Astrocyte of the cerebellum (primary cell): ENCODE results near the gene FPR1.

ENCODE experiments used
- DNase-seq: peaks from one replicate; pipeline ENCODE4 v3.0.0-alpha.2; 2011; ENCODE audit warnings: low read depth
- H3K4me3 ChIP-seq: 2 replicates; pipeline ENCODE4 v1.5.1; 2011; ENCODE audit warnings: mild to moderate bottlenecking, low read depth, low read length, moderate library complexity
- CTCF ChIP-seq: IDR thresholded peaks from 2 replicates; pipeline ENCODE4 v1.5.1; 2012; ENCODE audit warnings: low read length, low read depth, moderate library complexity, mild to moderate bottlenecking; ENCODE audit errors: missing control alignments
- in situ Hi-C: cut with HindIII; loops from 2 replicates; pipeline ENCODE4 v1.10.0; 2017; ENCODE audit warnings: low sequenced_read_pairs

Gene FPR1

DNA sequence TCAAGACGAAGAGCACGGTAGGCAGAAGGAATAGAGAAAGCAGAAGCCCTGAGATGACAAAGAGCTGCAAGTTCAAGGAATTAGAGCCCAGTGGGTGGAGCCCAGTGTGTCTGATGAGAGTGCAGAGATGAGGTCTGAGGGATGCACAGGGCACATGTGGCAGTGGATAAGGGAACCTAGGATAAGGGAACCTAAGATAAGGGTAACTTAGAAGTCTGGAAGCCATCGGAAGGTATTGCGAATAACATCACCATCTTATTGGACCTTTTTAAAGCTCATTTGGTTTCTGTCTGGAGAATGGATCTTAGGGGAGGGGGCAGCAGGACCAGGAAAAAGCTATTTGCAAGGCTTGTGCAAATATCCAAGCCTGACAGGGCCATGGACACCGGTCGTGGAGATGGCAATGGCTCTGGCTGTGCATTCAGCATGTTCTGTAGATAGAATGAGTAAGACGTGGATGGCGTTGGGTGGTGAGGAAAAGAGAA is 44.6 kb upstream of the FPR1 start:
- no peak overlapping the region for H3K4me3 ChIP-seq
- TF ChIP-seq CTCF: no peak
- DNase-seq: no peak
- in situ Hi-C loops: no loop called here

DNA sequence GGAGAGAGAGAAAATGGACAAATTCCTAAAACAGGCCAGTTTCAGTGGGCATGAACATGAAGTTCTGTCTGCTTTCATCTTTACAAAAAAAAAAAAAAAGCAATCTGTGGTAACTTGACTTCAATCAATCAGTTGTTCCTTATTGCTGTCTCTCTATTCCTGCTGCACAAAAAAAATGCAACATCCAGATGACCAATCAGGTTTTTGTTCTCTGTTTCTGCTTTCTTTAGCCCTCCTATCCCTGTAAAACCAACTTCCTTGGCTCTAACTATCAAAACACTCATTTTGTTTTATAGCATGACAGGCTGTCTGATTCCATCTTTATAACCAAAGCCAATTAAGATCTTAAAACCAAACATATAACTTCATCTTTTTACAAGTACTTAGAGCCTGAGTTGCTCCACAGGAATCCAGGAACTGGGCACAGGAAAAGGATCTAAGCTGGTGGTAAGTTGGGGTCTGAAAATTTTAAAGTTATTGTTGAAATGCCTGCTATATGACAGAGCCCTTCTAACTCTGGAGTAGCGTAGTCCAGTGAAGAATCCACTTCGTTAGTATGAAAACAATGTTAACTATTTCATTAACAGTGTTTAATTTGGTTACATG is 43.3 kb upstream of the FPR1 start, which contains the start of gene FPR3:
Gene FPR3, plus strand, starts transcription at position 273 of the 606 bp plus-strand sequence. CDS start 28,592 bp downstream, outside the sequence.
- H3K4me3 ChIP-seq: no peak within 1 kb of the TSS
- in situ Hi-C loops: no loop called here
- DNase-seq: no peak
- no peak for TF ChIP-seq CTCF

DNA sequence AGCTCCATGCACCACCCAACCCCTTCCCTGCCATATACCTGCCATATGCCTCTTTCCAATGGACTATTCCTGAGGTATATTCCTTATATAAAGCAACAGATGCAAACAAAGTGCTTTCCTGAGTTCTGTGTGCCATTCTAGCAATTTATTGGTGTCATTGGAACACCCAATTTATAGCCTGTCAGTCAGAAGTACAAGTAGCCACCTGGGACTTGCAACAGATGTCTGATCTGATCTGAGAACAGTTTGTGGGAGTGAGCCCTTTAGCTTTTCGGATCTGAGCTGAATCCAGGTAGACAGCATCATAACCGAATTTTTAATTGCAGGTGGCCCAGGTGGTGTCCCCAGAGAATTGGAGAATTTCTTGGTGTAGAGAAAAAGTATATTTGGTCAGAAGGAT is 42.3 kb upstream of the FPR1 start:
- no peak for DNase-seq
- in situ Hi-C loops: no loop called here
- no peak overlapping the region for H3K4me3 ChIP-seq
- TF ChIP-seq CTCF: no peak

- in situ Hi-C loops: no loop called here
- TF ChIP-seq CTCF: no peak
- H3K4me3 ChIP-seq: no peak overlapping the region
- no peak for DNase-seq
These were observed 41.3 kb upstream of the FPR1 start for GRCh38 chr19:51792932-51793331.

DNA sequence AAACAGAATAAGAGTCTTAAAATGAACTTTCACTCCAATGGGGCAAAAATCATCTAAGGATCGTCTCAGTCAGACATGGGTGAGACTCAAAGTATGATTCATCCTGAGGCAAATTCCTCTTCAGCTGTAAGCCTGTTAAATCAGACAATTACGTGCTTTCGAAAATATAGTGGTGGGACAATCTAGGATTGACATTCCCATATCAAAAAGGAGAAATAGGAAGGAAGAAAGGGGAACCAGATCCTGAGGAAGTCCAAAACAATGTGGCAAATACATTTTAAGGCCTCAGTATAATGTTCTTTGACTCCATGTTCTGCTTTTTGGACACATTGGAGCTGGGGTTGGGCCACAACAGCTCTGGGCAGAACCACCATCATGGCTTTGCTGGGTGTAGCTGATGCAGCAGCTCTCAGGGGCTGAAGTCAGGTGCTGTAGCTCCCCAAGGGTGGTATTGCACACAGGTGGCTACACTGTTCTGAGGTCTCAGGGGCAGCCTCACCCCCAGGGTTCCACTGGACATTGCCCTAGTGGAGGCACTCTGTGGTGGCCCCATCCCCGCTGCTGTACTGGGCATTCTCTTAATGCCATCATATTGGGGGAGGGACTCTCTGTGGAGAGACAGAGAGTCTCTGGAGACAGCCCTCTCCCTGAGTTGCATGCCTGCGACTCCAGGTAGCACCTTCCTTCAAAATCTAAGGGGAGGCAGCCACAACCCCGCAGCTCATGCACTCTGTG is 37.5 kb upstream of the FPR1 start:
- no peak overlapping the region for H3K4me3 ChIP-seq
- no peak for TF ChIP-seq CTCF
- in situ Hi-C loops: no loop called here
- no peak for DNase-seq

GRCh38 chr19:51788029-51788428 is 36.4 kb upstream of the FPR1 start:
- no peak for TF ChIP-seq CTCF
- DNase-seq: no peak
- H3K4me3 ChIP-seq: no peak overlapping the region
- in situ Hi-C loops: no loop called here
